Muscle layer of duodenum (tissue), 2 donors: Measurements from ENCODE around the gene MGAT4C.

Experiments
- H3K27ac ChIP-seq: one replicate; pipeline ENCODE4 v1.7.0; 2013; ENCODE audit warnings: mild to moderate bottlenecking, low read length
- H3K27me3 ChIP-seq: one replicate; pipeline ENCODE4 v1.7.0; 2013; ENCODE audit warnings: low read depth, mild to moderate bottlenecking, control low read depth, low read length
- H3K36me3 ChIP-seq, 2 donors: one replicate each; pipeline ENCODE4 v1.7.0; 2013; ENCODE audit warnings: low read length in 2 of 2, control low read depth in 1 of 2, mild to moderate bottlenecking in 1 of 2; ENCODE audit not compliant: insufficient read depth in 2 of 2, control insufficient read depth in 1 of 2
- H3K4me1 ChIP-seq, 2 donors: one replicate each; pipeline ENCODE4 v1.7.0; 2013; ENCODE audit warnings: low read length in 2 of 2, mild to moderate bottlenecking in 2 of 2, control low read depth in 1 of 2, moderate library complexity in 1 of 2; ENCODE audit not compliant: insufficient read depth in 2 of 2, control insufficient read depth in 1 of 2
- H3K4me3 ChIP-seq, 2 donors: one replicate each; pipeline ENCODE4 v1.7.0; 2013; ENCODE audit warnings: low read length in 2 of 2, low read depth in 1 of 2, mild to moderate bottlenecking in 1 of 2
- H3K9me3 ChIP-seq, 2 donors: one replicate each; pipeline ENCODE4 v1.7.0; 2013; ENCODE audit warnings: low read length in 2 of 2, control low read depth in 1 of 2, mild to moderate bottlenecking in 1 of 2; ENCODE audit not compliant: control insufficient read depth in 1 of 2
- donor health status: healthy.

MGAT4C gene

GRCh38 chr12:85971800-85972199 lies 284.4 kb downstream of the MGAT4C start:
- H3K4me1 ChIP-seq: no peaks in the 10 kb centered on the region
- H3K9me3 ChIP-seq: no peaks in the 10 kb centered on the region
- H3K27me3 ChIP-seq: no peaks in the 10 kb centered on the region
- no peaks in the 10 kb centered on the region for H3K36me3 ChIP-seq
- H3K4me3 ChIP-seq: no peak overlapping the region
- no peak overlapping the region for H3K27ac ChIP-seq

GRCh38 chr12:85968606-85969005 lies 287.6 kb downstream of the MGAT4C start:
- H3K4me1 ChIP-seq: no peaks in the 10 kb centered on the region
- no peaks in the 10 kb centered on the region for H3K9me3 ChIP-seq

GRCh38 chr12:85963326-85963725 lies 292.9 kb downstream of the MGAT4C start:
- H3K4me1 ChIP-seq: no peaks in the 10 kb centered on the region
- no peak overlapping the region for H3K4me3 ChIP-seq
- no peaks in the 10 kb centered on the region for H3K27me3 ChIP-seq
- no peak overlapping the region for H3K27ac ChIP-seq
- H3K36me3 ChIP-seq: no peaks in the 10 kb centered on the region
- H3K9me3 ChIP-seq: no peaks in the 10 kb centered on the region

More at GRCh38 chr12:85968606-85969005, 287.6 kb downstream of the MGAT4C start:
- no peaks in the 10 kb centered on the region for H3K36me3 ChIP-seq
- no peak overlapping the region for H3K27ac ChIP-seq
- H3K4me3 ChIP-seq: no peak overlapping the region
- H3K27me3 ChIP-seq: no peaks in the 10 kb centered on the region

GRCh38 chr12:85956081-85956480 lies 300.1 kb downstream of the MGAT4C start:
- Histone ChIP-seq H3K36me3 (no peaks in the 10 kb centered on the region), H3K4me3 (no peak overlapping the region), H3K4me1 (no peaks in the 10 kb centered on the region), H3K27ac (no peak overlapping the region), H3K9me3 (no peaks in the 10 kb centered on the region), H3K27me3 (no peaks in the 10 kb centered on the region)

GRCh38 chr12:85955127-85955526 lies 301.1 kb downstream of the MGAT4C start:
- Histone ChIP-seq H3K4me3 (no peak overlapping the region), H3K36me3 (no peaks in the 10 kb centered on the region), H3K27ac (no peak overlapping the region), H3K9me3 (no peaks in the 10 kb centered on the region), H3K4me1 (no peaks in the 10 kb centered on the region), H3K27me3 (no peaks in the 10 kb centered on the region)

- Histone ChIP-seq H3K4me3 (no peak overlapping the region), H3K36me3 (no peaks in the 10 kb centered on the region), H3K27me3 (no peaks in the 10 kb centered on the region), H3K27ac (no peak overlapping the region), H3K4me1 (no peaks in the 10 kb centered on the region), H3K9me3 (no peaks in the 10 kb centered on the region)
These were observed 304.4 kb downstream of the MGAT4C start for GRCh38 chr12:85951823-85952222.

- no peak overlapping the region for H3K4me3 ChIP-seq
- no peaks in the 10 kb centered on the region for H3K9me3 ChIP-seq
- H3K27me3 ChIP-seq: no peaks in the 10 kb centered on the region
- no peaks in the 10 kb centered on the region for H3K36me3 ChIP-seq
- no peak overlapping the region for H3K27ac ChIP-seq
- no peaks in the 10 kb centered on the region for H3K4me1 ChIP-seq
These were observed 306.9 kb downstream of the MGAT4C start for GRCh38 chr12:85949253-85949652.

- H3K36me3 ChIP-seq: no peaks in the 10 kb centered on the region
- no peaks in the 10 kb centered on the region for H3K9me3 ChIP-seq
- no peaks in the 10 kb centered on the region for H3K27me3 ChIP-seq
- no peak overlapping the region for H3K4me3 ChIP-seq
- no peak overlapping the region for H3K27ac ChIP-seq
- H3K4me1 ChIP-seq: no peaks in the 10 kb centered on the region
These were observed 307.9 kb downstream of the MGAT4C start for GRCh38 chr12:85948340-85948739.

- no peaks in the 10 kb centered on the region for H3K36me3 ChIP-seq
- no peaks in the 10 kb centered on the region for H3K4me1 ChIP-seq
- no peaks in the 10 kb centered on the region for H3K27me3 ChIP-seq
- no peaks in the 10 kb centered on the region for H3K9me3 ChIP-seq
- no peak overlapping the region for H3K4me3 ChIP-seq
- H3K27ac ChIP-seq: no peak overlapping the region
These were observed 308.9 kb downstream of the MGAT4C start for GRCh38 chr12:85947286-85947685.

- Histone ChIP-seq H3K27ac (no peak overlapping the region), H3K9me3 (no peaks in the 10 kb centered on the region), H3K27me3 (no peaks in the 10 kb centered on the region), H3K36me3 (no peaks in the 10 kb centered on the region), H3K4me1 (no peaks in the 10 kb centered on the region), H3K4me3 (no peak overlapping the region)
These were observed 309.8 kb downstream of the MGAT4C start for GRCh38 chr12:85946375-85946774.

GRCh38 chr12:85927166-85927565 lies 329.0 kb downstream of the MGAT4C start:
- no peaks in the 10 kb centered on the region for H3K9me3 ChIP-seq
- no peak overlapping the region for H3K4me3 ChIP-seq

GRCh38 chr12:85923767-85924331 lies 332.3 kb downstream of the MGAT4C start:
- no peak overlapping the region for H3K27ac ChIP-seq
- H3K27me3 ChIP-seq: no peaks in the 10 kb centered on the region
- no peaks in the 10 kb centered on the region for H3K9me3 ChIP-seq
- H3K4me3 ChIP-seq: no peak overlapping the region
- H3K4me1 ChIP-seq: no peaks in the 10 kb centered on the region
- H3K36me3 ChIP-seq: no peaks in the 10 kb centered on the region

More at GRCh38 chr12:85927166-85927565, 329.0 kb downstream of the MGAT4C start:
- H3K27ac ChIP-seq: no peak overlapping the region
- no peaks in the 10 kb centered on the region for H3K27me3 ChIP-seq
- no peaks in the 10 kb centered on the region for H3K4me1 ChIP-seq
- H3K36me3 ChIP-seq: no peaks in the 10 kb centered on the region
